Neural progenitor cell (in vitro differentiated cells): ENCODE measurements around the gene ZFAND6. TPM values are rescaled to one million over a fixed set of nuclear protein-coding genes. Genes with fewer than 3 reads are reported as not detected.
"Not testable (repeated sequence)": the region's sequence is repeated elsewhere in the genome, so short reads cannot be mapped to it uniquely, and the experiment has no call there.

Source experiments
- DNase-seq: peaks from one replicate; pipeline ENCODE4 v3.0.0-alpha.2; 2016; ENCODE audit warnings: low spot score
- H2AFZ ChIP-seq: fragments of 200-600 bp; sonication (generic); replicated peaks from 2 replicates; pipeline ENCODE4 v1.6.1; 2016; ENCODE audit warnings: antibody characterized with exemption
- H3F3A ChIP-seq: fragments of 200-600 bp; sonication (generic); 2 replicates; pipeline ENCODE4 v1.6.1; 2016; ENCODE audit warnings: antibody characterized with exemption, low read depth
- H3K27ac ChIP-seq: fragments of 200-600 bp; sonication (generic); 2 replicates; pipeline ENCODE4 v1.5.1; 2016; ENCODE audit warnings: mild to moderate bottlenecking
- H3K27me3 ChIP-seq: fragments of 200-600 bp; sonication (generic); 2 replicates; pipeline ENCODE4 v1.6.1; 2016; ENCODE audit warnings: mild to moderate bottlenecking, moderate library complexity
- H3K36me3 ChIP-seq: fragments of 200-600 bp; sonication (generic); 2 replicates; pipeline ENCODE4 v1.5.1; 2016
- H3K4me1 ChIP-seq: fragments of 200-600 bp; sonication (generic); 2 replicates; pipeline ENCODE4 v1.6.1; 2016; ENCODE audit warnings: mixed run types
- H3K4me2 ChIP-seq: fragments of 200-600 bp; sonication (generic); 2 replicates; pipeline ENCODE4 v1.6.1; 2016
- H3K4me3 ChIP-seq: fragments of 200-600 bp; sonication (generic); 2 replicates; pipeline ENCODE4 v1.5.1; 2016
- H3K79me2 ChIP-seq: fragments of 200-600 bp; sonication (generic); 2 replicates; pipeline ENCODE4 v1.6.1; 2016; ENCODE audit warnings: low read depth
- H3K9ac ChIP-seq: fragments of 200-600 bp; sonication (generic); 2 replicates; pipeline ENCODE4 v1.6.1; 2016
- H3K9me3 ChIP-seq: fragments of 200-600 bp; sonication (generic); 2 replicates; pipeline ENCODE4 v1.5.1; 2016; ENCODE audit warnings: low read depth
- H4K20me1 ChIP-seq: fragments of 200-600 bp; sonication (generic); 2 replicates; pipeline ENCODE4 v1.6.1; 2016; ENCODE audit warnings: low read depth
- H3K27ac Mint-ChIP-seq: 3 replicates; pipeline ENCODE4 v1.8.0; 2021; ENCODE audit warnings: mixed read lengths
- H3K27me3 Mint-ChIP-seq: 2 replicates; pipeline ENCODE4 v1.8.0; 2022; ENCODE audit warnings: low read depth, mild to moderate bottlenecking, inconsistent platforms, moderate library complexity, mixed read lengths; ENCODE audit not compliant: insufficient read depth
- H3K36me3 Mint-ChIP-seq: 3 replicates; pipeline ENCODE4 v1.8.0; 2021; ENCODE audit warnings: mixed read lengths
- H3K4me1 Mint-ChIP-seq: 3 replicates; pipeline ENCODE4 v1.8.0; 2021; ENCODE audit warnings: mixed read lengths
- H3K4me3 Mint-ChIP-seq: 3 replicates; pipeline ENCODE4 v1.8.0; 2021; ENCODE audit warnings: mild to moderate bottlenecking, moderate library complexity, mixed read lengths
- H3K9me3 Mint-ChIP-seq: 3 replicates; pipeline ENCODE4 v1.8.0; 2020; ENCODE audit warnings: mixed read lengths
- CTCF ChIP-seq: fragments of 200-600 bp; sonication (generic); IDR thresholded peaks from 2 replicates; pipeline ENCODE4 v1.5.1; 2017; ENCODE audit warnings: antibody characterized with exemption, mild to moderate bottlenecking
- EZH2 ChIP-seq: fragments of 200-600 bp; sonication (generic); IDR thresholded peaks from 2 replicates; pipeline ENCODE4 v1.6.1; 2017; ENCODE audit warnings: antibody characterized with exemption, mild to moderate bottlenecking, moderate library complexity
- EZH2phosphoT487 ChIP-seq: fragments of 200-600 bp; sonication (generic); IDR thresholded peaks from 2 replicates; pipeline ENCODE4 v1.6.1; 2017; ENCODE audit warnings: antibody characterized with exemption
- total RNA-seq: library from RNA; depleted of rRNA; stranded (reverse); fragments of >200 nt; gene quantifications from 2 replicates; pipeline ENCODE4 v1.2.3, GENCODE V29; 2015; ENCODE audit warnings: low replicate concordance

The ZFAND6 gene
- total RNA-seq, 1 donor from 2014 or later = 329 TPM

DNA sequence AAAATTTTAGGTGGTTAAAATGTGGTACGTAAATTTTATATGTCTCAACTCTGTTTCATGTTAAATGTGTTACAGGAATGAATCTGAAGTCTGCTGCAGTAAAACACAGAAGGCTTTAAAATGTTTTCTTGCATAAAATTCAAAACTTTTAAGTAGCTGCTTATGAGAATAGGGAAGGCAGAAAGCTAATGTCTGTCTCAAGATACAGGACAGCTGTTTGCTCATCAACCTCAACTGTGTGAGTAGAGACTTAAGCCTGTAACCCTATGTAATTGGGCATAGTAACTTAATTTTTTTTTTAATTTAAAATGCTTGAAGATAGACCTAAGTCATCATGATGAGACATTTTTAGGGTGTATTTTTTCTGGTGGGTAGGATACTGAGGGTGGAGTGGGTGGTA, 38.9 kb downstream of the ZFAND6 start:
- no peak overlapping the region for H3K27ac Mint-ChIP-seq
- no peaks in the 10 kb centered on the region for H3K27me3 Mint-ChIP-seq
- H3K27me3 ChIP-seq = no peaks in the 10 kb centered on the region
- peaks cover 7% of the 10 kb centered on the region for H3K4me1 Mint-ChIP-seq
- H3K36me3 ChIP-seq = no peaks in the 10 kb centered on the region
- no peaks in the 10 kb centered on the region for H3K9me3 Mint-ChIP-seq
- H3K4me3 Mint-ChIP-seq = no peak overlapping the region
- H3K4me1 ChIP-seq = no peaks in the 10 kb centered on the region
- no peak for TF ChIP-seq EZH2
- TF ChIP-seq EZH2phosphoT487 = no peak
- no peak for TF ChIP-seq CTCF
- H3K4me2 ChIP-seq = no peak overlapping the region
- DNase-seq = no peak
- H3K36me3 Mint-ChIP-seq = peaks cover 2% of the 10 kb centered on the region
- no peak overlapping the region for H2AFZ ChIP-seq
- peaks cover 95% of the 10 kb centered on the region for H3K79me2 ChIP-seq
- no peak overlapping the region for H3K27ac ChIP-seq
- no peaks in the 10 kb centered on the region for H3F3A ChIP-seq
- H3K9me3 ChIP-seq = no peaks in the 10 kb centered on the region
- H3K4me3 ChIP-seq = no peak overlapping the region
- no peak overlapping the region for H3K9ac ChIP-seq
- H4K20me1 ChIP-seq = peaks cover 73% of the 10 kb centered on the region

- Histone ChIP-seq H2AFZ (no peak overlapping the region), H3K9me3 (no peaks in the 10 kb centered on the region), H3K27me3 (no peaks in the 10 kb centered on the region), H4K20me1 (peaks cover 73% of the 10 kb centered on the region), H3K79me2 (peaks cover 95% of the 10 kb centered on the region), H3K4me3 (no peak overlapping the region), H3K9ac (no peak overlapping the region), H3K27ac (no peak overlapping the region), H3F3A (no peaks in the 10 kb centered on the region), H3K4me2 (no peak overlapping the region), H3K36me3 (no peaks in the 10 kb centered on the region), H3K4me1 (no peaks in the 10 kb centered on the region)
- Mint-ChIP-seq H3K27ac (no peak overlapping the region), H3K4me3 (no peak overlapping the region), H3K4me1 (peaks cover 7% of the 10 kb centered on the region), H3K27me3 (no peaks in the 10 kb centered on the region), H3K36me3 (peaks cover 2% of the 10 kb centered on the region), H3K9me3 (no peaks in the 10 kb centered on the region)
- no peak for DNase-seq
- TF ChIP-seq CTCF (no peak), EZH2phosphoT487 (no peak), EZH2 (no peak)
These were observed 39.8 kb downstream of the ZFAND6 start for GRCh38 chr15:80099241-80099640.

DNA sequence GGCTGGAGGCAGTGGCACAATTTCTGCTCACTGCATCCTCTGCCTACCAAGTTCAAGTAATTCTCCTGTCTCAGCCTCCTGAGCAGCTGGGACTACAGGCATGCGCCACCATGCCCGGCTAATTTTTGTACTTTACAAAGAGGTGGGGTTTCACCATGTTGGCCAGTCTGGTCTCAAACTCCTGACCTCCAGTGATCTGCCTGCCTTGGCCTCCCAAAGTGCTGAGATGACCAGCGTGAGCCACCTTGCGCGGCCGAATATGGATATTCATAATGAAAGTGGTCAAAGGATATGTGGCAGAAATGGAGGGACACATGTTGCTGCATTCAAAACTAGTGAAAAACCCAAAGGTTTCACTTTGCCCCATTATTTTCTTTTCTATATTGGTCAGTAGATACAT, 40.2 kb downstream of the ZFAND6 start:
- not testable (repeated sequence) for H3K27me3 Mint-ChIP-seq, H3K27ac ChIP-seq, H3K4me1 Mint-ChIP-seq, H3K36me3 Mint-ChIP-seq, H3K36me3 ChIP-seq, H2AFZ ChIP-seq, H3K9ac ChIP-seq, H3K27ac Mint-ChIP-seq, H3K4me3 Mint-ChIP-seq, H3K4me2 ChIP-seq, H3K4me3 ChIP-seq, H3F3A ChIP-seq, H3K9me3 ChIP-seq, H3K9me3 Mint-ChIP-seq, H3K27me3 ChIP-seq, H3K4me1 ChIP-seq, DNase-seq
- Histone ChIP-seq H3K79me2 (peaks cover 95% of the 10 kb centered on the region), H4K20me1 (peaks cover 71% of the 10 kb centered on the region)

DNA sequence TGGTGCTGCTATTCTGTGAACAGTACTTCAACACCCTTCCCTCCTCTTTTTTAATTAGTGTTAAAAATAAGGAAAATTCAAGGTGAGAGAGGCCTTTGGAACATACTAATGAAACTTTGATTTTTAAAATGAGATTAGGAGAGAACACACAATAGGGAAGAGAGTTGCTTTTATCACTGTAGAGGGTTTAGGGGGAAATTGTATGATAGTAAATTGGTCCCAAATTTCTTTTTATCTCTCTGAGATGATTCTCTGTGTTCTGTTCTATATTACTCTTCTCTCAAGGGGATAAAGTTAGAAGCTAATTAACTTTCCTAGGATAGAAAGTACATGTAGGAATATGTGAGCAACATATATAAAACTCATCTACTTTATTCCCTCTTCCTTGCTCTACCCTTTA, 40.8 kb downstream of the ZFAND6 start:
- H3K79me2 ChIP-seq = peaks cover 95% of the 10 kb centered on the region
- no peak for TF ChIP-seq EZH2phosphoT487
- TF ChIP-seq EZH2 = no peak
- TF ChIP-seq CTCF = no peak
- H3K4me3 Mint-ChIP-seq = no peak overlapping the region

More for the DNA sequence above, 40.8 kb downstream of the ZFAND6 start:
- Histone ChIP-seq H3K27me3 (no peaks in the 10 kb centered on the region), H3K4me3 (no peak overlapping the region), H2AFZ (no peak overlapping the region), H3K4me2 (no peak overlapping the region), H3F3A (no peaks in the 10 kb centered on the region), H4K20me1 (peaks cover 72% of the 10 kb centered on the region), H3K4me1 (no peaks in the 10 kb centered on the region), H3K36me3 (no peaks in the 10 kb centered on the region), H3K9me3 (no peaks in the 10 kb centered on the region), H3K27ac (no peak overlapping the region), H3K9ac (no peak overlapping the region)
- no peak overlapping the region for H3K27ac Mint-ChIP-seq
- H3K9me3 Mint-ChIP-seq = no peaks in the 10 kb centered on the region
- DNase-seq = no peak
- H3K36me3 Mint-ChIP-seq = peaks cover 5% of the 10 kb centered on the region
- peaks cover 3% of the 10 kb centered on the region for H3K4me1 Mint-ChIP-seq
- H3K27me3 Mint-ChIP-seq = no peaks in the 10 kb centered on the region
